ENCODE data around the gene PGLYRP4.
"Not testable (repeated sequence)": the region's sequence is repeated elsewhere in the genome, so short reads cannot be mapped to it uniquely, and the experiment has no call there.

The PGLYRP4 gene

GRCh38 chr1:153336650-153337049 is 12.0 kb downstream of the PGLYRP4 start:
- no peak for DNase-seq

- no peak for DNase-seq
Observed at GRCh38 chr1:153333902-153334301, 14.7 kb downstream of the PGLYRP4 start.

- no peak for DNase-seq
Observed at GRCh38 chr1:153324912-153325311, 23.7 kb downstream of the PGLYRP4 start.

- no peak for DNase-seq
Observed at GRCh38 chr1:153322568-153322967, 26.1 kb downstream of the PGLYRP4 start.

GRCh38 chr1:153318145-153318544 is 30.5 kb downstream of the PGLYRP4 start:
- DNase-seq: not testable (repeated sequence)

GRCh38 chr1:153316013-153316412 is 32.6 kb downstream of the PGLYRP4 start:
- DNase-seq: not testable (repeated sequence)

GRCh38 chr1:153314388-153314787 is 34.3 kb downstream of the PGLYRP4 start:
- DNase-seq: not testable (repeated sequence)

GRCh38 chr1:153313288-153313687 is 35.4 kb downstream of the PGLYRP4 start:
- no peak for DNase-seq

GRCh38 chr1:153312570-153313186 is 36.0 kb downstream of the PGLYRP4 start, which contains the start of gene PGLYRP3:
TSS of gene PGLYRP3 (minus strand) at chr1:153312952. CDS start at chr1:153310665, 2,287 bp downstream.
- DNase-seq: no peak

GRCh38 chr1:153310526-153310925 is 38.1 kb downstream of the PGLYRP4 start:
- no peak for DNase-seq

GRCh38 chr1:153309441-153309840 is 39.2 kb downstream of the PGLYRP4 start:
- no peak for DNase-seq

- DNase-seq: no peak
Observed at GRCh38 chr1:153308540-153308939, 40.1 kb downstream of the PGLYRP4 start.

- DNase-seq: no peak
Observed at GRCh38 chr1:153307221-153307600, 41.4 kb downstream of the PGLYRP4 start.

- no peak for DNase-seq
Observed at GRCh38 chr1:153306303-153307220, 42.1 kb downstream of the PGLYRP4 start.

- no peak for DNase-seq
Observed at GRCh38 chr1:153305682-153306081, 43.0 kb downstream of the PGLYRP4 start.

- DNase-seq: no peak
Observed at GRCh38 chr1:153302308-153302707, 46.3 kb downstream of the PGLYRP4 start.

GRCh38 chr1:153293851-153294250 is 54.8 kb downstream of the PGLYRP4 start:
- no peak for DNase-seq

- no peak for DNase-seq
Observed at GRCh38 chr1:153293480-153293775, 55.2 kb downstream of the PGLYRP4 start.

GRCh38 chr1:153292740-153293479 is 55.7 kb downstream of the PGLYRP4 start:
- DNase-seq: no peak

- no peak for DNase-seq
Observed at GRCh38 chr1:153292185-153292584, 56.5 kb downstream of the PGLYRP4 start.

GRCh38 chr1:153291514-153291913 is 57.1 kb downstream of the PGLYRP4 start:
- DNase-seq: no peak

- DNase-seq: no peak
Observed at GRCh38 chr1:153288634-153289275, 59.9 kb downstream of the PGLYRP4 start.

All from NCI-H510A treated with DMSO at 0.1 percent for 48 hours (cell line).